Mucosa of descending colon (tissue), 3 donors: ENCODE data around the gene BCOR. TPM values are rescaled to one million over a fixed set of nuclear protein-coding genes. Genes with fewer than 3 reads are reported as not detected.

Experiments
- ATAC-seq: fragments of 200-7000 bp; cut with Tn5 transposase; one replicate; pipeline ENCODE4 v1.9.1; 2020; ENCODE audit warnings: mild to moderate bottlenecking, moderate library complexity
- DNase-seq, 3 donors: peaks; one replicate each; pipeline ENCODE4 v3.0.0-alpha.2; 2020
- H3K36me3 ChIP-seq: fragments of 200-600 bp; one replicate; pipeline ENCODE4 v1.8.0; 2021; ENCODE audit warnings: low read depth, mild to moderate bottlenecking
- H3K4me1 ChIP-seq: fragments of 200-600 bp; one replicate; pipeline ENCODE4 v1.8.0; 2021; ENCODE audit warnings: low read depth, mild to moderate bottlenecking
- H3K4me3 ChIP-seq: fragments of 200-600 bp; one replicate; pipeline ENCODE4 v1.8.0; 2021; ENCODE audit warnings: mild to moderate bottlenecking
- H3K9me3 ChIP-seq: fragments of 200-600 bp; one replicate; pipeline ENCODE4 v1.8.0; 2021; ENCODE audit warnings: mild to moderate bottlenecking
- intact Hi-C, 2 donors: fragments of 100-400 bp; cut with DNase I in 1 of 2; cut with micrococcal nuclease in 1 of 2; formaldehyde crosslinking; loops; one replicate each; pipeline versions ENCODE4 v1.11.0 to v1.11.1; 2022; cut with DNase I, micrococcal nuclease
- total RNA-seq, 3 donors: library from RNA; stranded (reverse); fragmentation: NEBNext Ultra II Directional in 2 of 3; extraction: Animal tissue kit (Norgen Biotek cat#: 25700) in 2 of 3; gene quantifications; one replicate each; pipeline versions ENCODE4 v1.2.1 to v1.2.4, GENCODE V29; 2021 to 2023
- TF ChIP-seq, protein P1 (sequence below): fragments of 200-600 bp; IDR thresholded peaks from one replicate; pipeline ENCODE4 v1.8.0; 2022; ENCODE audit warnings: antibody characterized with exemption, mild to moderate bottlenecking
- donor health status: DM: no; HTN: no; CAD: no; lungs with moderate emphysema.
- donor health status: DM: no; HTN: no; CAD: no.
- donor health status: DM: no; HTN: yes; CAD: no.

BCOR gene
- total RNA-seq, 3 donors from 2014 or later = 18.7 to 26.3 (median 23.6) TPM

DNA sequence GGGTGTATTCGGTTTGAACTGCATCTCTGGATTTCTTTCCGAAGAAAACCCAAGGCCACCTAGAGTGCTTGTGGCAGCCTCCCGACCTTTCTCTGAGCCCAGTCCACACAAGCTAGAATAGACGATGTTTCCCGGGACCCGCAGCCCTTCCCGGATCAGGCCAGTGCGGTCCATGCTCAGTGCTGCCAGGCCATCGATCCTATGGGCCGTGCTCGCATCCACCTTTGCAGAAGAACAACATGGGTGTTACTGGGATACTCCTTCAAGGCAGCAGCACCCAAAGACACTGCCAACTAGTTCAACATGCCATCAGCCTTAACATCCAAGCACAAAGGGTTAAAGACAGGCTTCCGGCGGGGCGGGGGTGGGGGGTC lies 22.8 kb downstream of the BCOR start:
- TF ChIP-seq, protein P1, sequence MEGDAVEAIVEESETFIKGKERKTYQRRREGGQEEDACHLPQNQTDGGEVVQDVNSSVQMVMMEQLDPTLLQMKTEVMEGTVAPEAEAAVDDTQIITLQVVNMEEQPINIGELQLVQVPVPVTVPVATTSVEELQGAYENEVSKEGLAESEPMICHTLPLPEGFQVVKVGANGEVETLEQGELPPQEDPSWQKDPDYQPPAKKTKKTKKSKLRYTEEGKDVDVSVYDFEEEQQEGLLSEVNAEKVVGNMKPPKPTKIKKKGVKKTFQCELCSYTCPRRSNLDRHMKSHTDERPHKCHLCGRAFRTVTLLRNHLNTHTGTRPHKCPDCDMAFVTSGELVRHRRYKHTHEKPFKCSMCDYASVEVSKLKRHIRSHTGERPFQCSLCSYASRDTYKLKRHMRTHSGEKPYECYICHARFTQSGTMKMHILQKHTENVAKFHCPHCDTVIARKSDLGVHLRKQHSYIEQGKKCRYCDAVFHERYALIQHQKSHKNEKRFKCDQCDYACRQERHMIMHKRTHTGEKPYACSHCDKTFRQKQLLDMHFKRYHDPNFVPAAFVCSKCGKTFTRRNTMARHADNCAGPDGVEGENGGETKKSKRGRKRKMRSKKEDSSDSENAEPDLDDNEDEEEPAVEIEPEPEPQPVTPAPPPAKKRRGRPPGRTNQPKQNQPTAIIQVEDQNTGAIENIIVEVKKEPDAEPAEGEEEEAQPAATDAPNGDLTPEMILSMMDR = no peak
- Histone ChIP-seq H3K4me3 (no peak overlapping the region), H3K36me3 (no peaks in the 10 kb centered on the region), H3K4me1 (no peaks in the 10 kb centered on the region), H3K9me3 (no peaks in the 10 kb centered on the region)
- intact Hi-C loops = loop anchor here in 1 of 2 donors (5.0 kb wide), 1 partner anchor 332 kb away; no protein-coding TSS in a partner anchor
- ATAC-seq (no peak), DNase-seq (no peak)

DNA sequence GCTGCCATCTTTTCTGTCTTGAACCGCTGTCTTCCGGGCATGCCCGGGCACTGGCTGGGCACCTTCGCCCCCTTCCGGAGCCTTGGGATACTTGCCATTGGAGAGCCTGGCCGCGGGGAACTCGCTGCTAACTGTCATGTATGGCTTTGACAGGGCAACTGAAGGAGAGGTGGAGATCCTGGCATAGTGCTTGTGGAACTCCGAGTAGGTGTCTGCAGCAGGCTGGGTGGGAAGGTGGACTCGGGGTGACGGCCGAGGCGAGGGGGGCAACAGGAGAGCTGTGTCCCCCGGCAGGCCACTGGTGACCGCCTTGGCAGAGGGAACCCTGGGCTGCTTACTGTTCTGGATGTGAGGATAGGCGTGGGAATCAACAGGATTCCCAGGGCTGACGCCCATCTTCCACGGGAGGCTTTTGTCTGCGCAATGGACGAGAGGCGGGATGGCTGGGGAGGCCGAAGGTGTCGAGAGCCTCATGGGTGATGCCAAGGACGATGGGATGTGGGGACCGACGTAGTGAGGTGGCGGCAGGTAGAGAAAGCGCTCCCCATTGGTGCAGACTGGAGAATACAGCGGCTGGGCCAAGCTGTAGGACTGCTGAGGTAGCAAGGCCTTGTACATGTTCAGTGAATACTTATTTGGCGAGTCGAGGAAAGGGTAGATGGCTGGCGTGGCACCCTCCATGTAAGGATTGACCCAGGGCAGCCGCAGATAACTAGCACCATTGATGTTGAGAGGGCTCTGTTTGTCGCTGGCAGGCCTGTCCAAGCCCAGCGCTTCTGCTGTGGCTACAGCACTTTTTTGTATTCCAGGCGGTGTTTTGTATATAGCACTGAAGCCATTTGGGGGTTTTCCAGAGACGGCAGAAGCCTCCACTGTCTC lies 23.4 kb downstream of the BCOR start:
- TF ChIP-seq, protein P1 = no peak
- Histone ChIP-seq H3K4me1 (no peaks in the 10 kb centered on the region), H3K4me3 (no peak overlapping the region), H3K9me3 (no peaks in the 10 kb centered on the region), H3K36me3 (no peaks in the 10 kb centered on the region)
- no peak for DNase-seq
- intact Hi-C loops = loop anchor here in 1 of 2 donors (5.0 kb wide), 1 partner anchor 333 kb away; no protein-coding TSS in a partner anchor
- no peak for ATAC-seq

DNA sequence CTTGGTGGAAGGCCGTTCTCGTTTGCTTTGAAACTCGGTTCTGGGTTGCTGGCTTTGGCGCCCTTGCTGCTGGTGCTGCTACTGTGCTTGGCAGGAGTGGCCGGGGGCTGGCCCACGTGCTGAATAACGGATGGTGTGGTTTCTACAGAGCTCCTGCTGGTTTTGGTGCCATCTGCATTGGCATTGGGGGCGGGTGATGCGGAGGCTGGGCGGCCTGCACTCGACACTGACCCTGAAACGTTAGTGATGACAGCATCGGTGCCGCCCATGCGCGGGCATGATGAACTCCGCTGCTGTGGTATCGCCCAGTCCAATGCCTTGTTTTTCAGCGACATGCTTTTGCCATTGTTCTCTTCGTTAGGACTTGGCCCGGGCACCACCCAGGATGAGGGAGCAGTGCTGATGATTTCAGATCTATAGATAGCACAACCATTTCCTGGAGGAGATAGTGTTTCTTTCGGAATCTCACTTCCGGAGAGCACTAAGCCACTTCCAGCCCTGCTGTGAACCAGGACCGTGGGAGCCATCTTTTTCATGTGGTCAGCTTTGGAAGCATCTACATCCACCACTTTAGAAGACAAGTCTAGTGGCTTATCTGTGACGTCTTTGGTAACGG lies 24.2 kb downstream of the BCOR start:
- ATAC-seq = no peak
- Histone ChIP-seq H3K4me3 (no peak overlapping the region), H3K9me3 (no peaks in the 10 kb centered on the region), H3K36me3 (no peaks in the 10 kb centered on the region), H3K4me1 (no peaks in the 10 kb centered on the region)
- intact Hi-C loops = loop anchor here in 1 of 2 donors (5.0 kb wide), 1 partner anchor 334 kb away; no protein-coding TSS in a partner anchor
- DNase-seq = no peak
- TF ChIP-seq, protein P1 = no peak

DNA sequence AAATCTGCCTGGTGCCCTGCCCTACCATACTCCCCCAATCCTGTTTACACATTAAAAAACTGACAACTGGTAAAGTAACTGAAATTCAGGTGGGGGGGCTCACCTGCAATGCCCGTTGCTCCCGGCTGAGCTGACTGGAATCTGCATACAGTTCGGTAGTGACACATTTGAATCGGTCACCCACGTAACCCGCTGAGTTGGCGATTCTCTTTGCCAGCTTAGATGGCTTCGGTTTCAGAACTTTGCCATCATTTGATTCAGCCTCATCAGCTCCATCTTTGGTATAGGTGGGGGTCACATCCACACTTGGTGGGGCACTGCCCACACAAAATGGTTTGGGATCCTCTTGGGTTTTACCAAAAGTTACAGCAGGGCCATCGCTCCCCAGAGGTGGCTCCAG lies 25.5 kb downstream of the BCOR start:
- no peaks in the 10 kb centered on the region for H3K36me3 ChIP-seq
- no peaks in the 10 kb centered on the region for H3K9me3 ChIP-seq
- ATAC-seq (no peak), DNase-seq (no peak)
- intact Hi-C loops = loop anchor here in 1 of 2 donors (5.0 kb wide), 1 partner anchor 335 kb away; no protein-coding TSS in a partner anchor
- no peak overlapping the region for H3K4me3 ChIP-seq
- no peaks in the 10 kb centered on the region for H3K4me1 ChIP-seq
- TF ChIP-seq, protein P1 = no peak

DNA sequence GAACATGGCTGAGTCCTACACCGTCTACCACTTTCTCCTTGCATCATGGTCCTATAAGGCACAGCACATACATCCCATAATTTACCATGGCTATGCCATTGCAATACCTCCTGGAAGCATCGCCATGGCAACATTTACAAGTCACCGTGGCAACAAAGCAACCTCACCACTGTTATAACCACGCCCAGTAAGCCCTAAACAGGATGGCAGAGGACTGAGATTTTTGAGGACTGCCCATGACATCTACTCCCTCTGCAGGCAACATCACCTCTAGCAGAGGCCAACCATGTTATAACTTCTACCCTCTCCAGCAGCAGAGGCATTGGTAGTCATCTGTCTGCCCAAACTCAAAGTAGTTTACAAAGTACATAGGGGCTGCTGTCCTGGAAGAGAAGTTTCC lies 29.7 kb downstream of the BCOR start:
- Histone ChIP-seq H3K36me3 (no peaks in the 10 kb centered on the region), H3K4me1 (peaks cover 2% of the 10 kb centered on the region), H3K4me3 (no peak overlapping the region), H3K9me3 (no peaks in the 10 kb centered on the region)
- DNase-seq = no peak
- ATAC-seq = peak; percentile 67
- TF ChIP-seq, protein P1 = no peak
- intact Hi-C loops = no loop called here
